T-helper 2 cell (primary cell): ENCODE results near the gene CACNA1H.
A peak's percentile ranks its signal among the peaks of the same experiment; 100 is the strongest.
"Not testable (repeated sequence)": the region's sequence is repeated elsewhere in the genome, so short reads cannot be mapped to it uniquely, and the experiment has no call there.

ENCODE experiments used
- DNase-seq, 5 experiments: peaks; one replicate each; pipeline versions ENCODE4 v3.0.0 to v3.0.0-alpha.2; 2012 to 2022

CACNA1H gene

GRCh38 chr16:1175566-1176279, 22.8 kb downstream of the CACNA1H start:
- no peak for DNase-seq

- DNase-seq, result no peak
These were observed 23.5 kb downstream of the CACNA1H start for GRCh38 chr16:1176280-1176897.

- DNase-seq, result no peak
These were observed 24.1 kb downstream of the CACNA1H start for GRCh38 chr16:1177053-1177452.

GRCh38 chr16:1177750-1178149, 24.8 kb downstream of the CACNA1H start:
- no peak for DNase-seq

GRCh38 chr16:1178295-1178910, 25.5 kb downstream of the CACNA1H start:
- no peak for DNase-seq

- no peak for DNase-seq
These were observed 27.9 kb downstream of the CACNA1H start for GRCh38 chr16:1180549-1181403.

GRCh38 chr16:1181404-1182315, 28.8 kb downstream of the CACNA1H start:
- no peak for DNase-seq

- DNase-seq, result no peak
These were observed 29.4 kb downstream of the CACNA1H start for GRCh38 chr16:1182316-1182671.

GRCh38 chr16:1182950-1183907, 30.3 kb downstream of the CACNA1H start:
- DNase-seq, result no peak

- no peak for DNase-seq
These were observed 31.4 kb downstream of the CACNA1H start for GRCh38 chr16:1184156-1184868.

GRCh38 chr16:1184980-1185379, 32.1 kb downstream of the CACNA1H start:
- DNase-seq, result no peak

GRCh38 chr16:1185460-1186207, 32.7 kb downstream of the CACNA1H start:
- DNase-seq, result not testable (repeated sequence)

GRCh38 chr16:1188432-1189189, 35.7 kb downstream of the CACNA1H start:
- peak; percentile 6 to 41 (median 25) for DNase-seq

- DNase-seq, result no peak
These were observed 36.5 kb downstream of the CACNA1H start for GRCh38 chr16:1189455-1189854.

- DNase-seq, result not testable (repeated sequence)
These were observed 37.9 kb downstream of the CACNA1H start for GRCh38 chr16:1190789-1191188.

GRCh38 chr16:1192384-1193073, 39.6 kb downstream of the CACNA1H start:
- no peak for DNase-seq

GRCh38 chr16:1193143-1193824, 40.4 kb downstream of the CACNA1H start:
- DNase-seq, result no peak
